ENCODE data around the gene SSB. TPM values are rescaled to one million over a fixed set of nuclear protein-coding genes. Genes with fewer than 3 reads are reported as not detected.

Gene SSB
- total and polyA plus RNA-seq, 2 of the 13 experiments (the other 11 are each of a cell fraction or from before 2014, with no cell fraction given): 109 to 208 TPM

DNA sequence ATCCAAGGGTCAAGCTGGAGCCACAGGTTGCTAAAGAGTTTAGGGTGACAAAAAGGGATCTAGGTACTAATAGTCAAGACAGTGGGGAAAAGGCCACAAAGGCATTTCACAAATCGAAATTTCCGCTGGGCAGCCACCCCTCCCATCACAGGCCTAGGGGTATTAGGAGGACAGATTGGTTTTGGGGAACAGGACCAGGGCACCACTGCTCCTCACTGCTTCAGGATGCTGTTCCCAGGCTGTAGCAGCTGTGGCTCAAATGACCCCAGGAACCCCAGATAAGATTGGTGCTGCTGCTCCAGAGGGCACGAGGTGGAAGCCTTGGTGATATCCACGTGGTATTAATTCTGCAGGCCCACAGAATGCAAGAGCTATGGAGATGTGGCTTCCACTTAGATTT lies 42.3 kb upstream of the SSB start (continued):
- TF ChIP-seq, protein P1, sequence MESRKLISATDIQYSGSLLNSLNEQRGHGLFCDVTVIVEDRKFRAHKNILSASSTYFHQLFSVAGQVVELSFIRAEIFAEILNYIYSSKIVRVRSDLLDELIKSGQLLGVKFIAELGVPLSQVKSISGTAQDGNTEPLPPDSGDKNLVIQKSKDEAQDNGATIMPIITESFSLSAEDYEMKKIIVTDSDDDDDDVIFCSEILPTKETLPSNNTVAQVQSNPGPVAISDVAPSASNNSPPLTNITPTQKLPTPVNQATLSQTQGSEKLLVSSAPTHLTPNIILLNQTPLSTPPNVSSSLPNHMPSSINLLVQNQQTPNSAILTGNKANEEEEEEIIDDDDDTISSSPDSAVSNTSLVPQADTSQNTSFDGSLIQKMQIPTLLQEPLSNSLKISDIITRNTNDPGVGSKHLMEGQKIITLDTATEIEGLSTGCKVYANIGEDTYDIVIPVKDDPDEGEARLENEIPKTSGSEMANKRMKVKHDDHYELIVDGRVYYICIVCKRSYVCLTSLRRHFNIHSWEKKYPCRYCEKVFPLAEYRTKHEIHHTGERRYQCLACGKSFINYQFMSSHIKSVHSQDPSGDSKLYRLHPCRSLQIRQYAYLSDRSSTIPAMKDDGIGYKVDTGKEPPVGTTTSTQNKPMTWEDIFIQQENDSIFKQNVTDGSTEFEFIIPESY (CRISPR knock-in tag; IDR thresholded peaks at IDR 0.05): no peak
- TF ChIP-seq SNAI1 (CRISPR knock-in tag; IDR thresholded peaks at IDR 0.05; ENCODE audit: borderline replicate concordance): no peak
- no peak for TF ChIP-seq SMARCC2 (IDR thresholded peaks at IDR 0.05)
- TF ChIP-seq HNF4A (CRISPR knock-in tag; IDR thresholded peaks at IDR 0.05): no peak
- TF ChIP-seq, protein P2, sequence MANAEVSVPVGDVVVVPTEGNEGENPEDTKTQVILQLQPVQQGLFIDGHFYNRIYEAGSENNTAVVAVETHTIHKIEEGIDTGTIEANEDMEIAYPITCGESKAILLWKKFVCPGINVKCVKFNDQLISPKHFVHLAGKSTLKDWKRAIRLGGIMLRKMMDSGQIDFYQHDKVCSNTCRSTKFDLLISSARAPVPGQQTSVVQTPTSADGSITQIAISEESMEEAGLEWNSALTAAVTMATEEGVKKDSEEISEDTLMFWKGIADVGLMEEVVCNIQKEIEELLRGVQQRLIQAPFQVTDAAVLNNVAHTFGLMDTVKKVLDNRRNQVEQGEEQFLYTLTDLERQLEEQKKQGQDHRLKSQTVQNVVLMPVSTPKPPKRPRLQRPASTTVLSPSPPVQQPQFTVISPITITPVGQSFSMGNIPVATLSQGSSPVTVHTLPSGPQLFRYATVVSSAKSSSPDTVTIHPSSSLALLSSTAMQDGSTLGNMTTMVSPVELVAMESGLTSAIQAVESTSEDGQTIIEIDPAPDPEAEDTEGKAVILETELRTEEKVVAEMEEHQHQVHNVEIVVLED (CRISPR knock-in tag; IDR thresholded peaks at IDR 0.05; ENCODE audit: borderline replicate concordance): no peak
- TF ChIP-seq, protein P3, sequence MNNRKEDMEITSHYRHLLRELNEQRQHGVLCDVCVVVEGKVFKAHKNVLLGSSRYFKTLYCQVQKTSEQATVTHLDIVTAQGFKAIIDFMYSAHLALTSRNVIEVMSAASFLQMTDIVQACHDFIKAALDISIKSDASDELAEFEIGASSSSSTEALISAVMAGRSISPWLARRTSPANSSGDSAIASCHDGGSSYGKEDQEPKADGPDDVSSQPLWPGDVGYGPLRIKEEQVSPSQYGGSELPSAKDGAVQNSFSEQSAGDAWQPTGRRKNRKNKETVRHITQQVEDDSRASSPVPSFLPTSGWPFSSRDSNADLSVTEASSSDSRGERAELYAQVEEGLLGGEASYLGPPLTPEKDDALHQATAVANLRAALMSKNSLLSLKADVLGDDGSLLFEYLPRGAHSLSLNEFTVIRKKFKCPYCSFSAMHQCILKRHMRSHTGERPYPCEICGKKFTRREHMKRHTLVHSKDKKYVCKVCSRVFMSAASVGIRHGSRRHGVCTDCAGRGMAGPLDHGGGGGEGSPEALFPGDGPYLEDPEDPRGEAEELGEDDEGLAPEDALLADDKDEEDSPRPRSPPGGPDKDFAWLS (CRISPR knock-in tag; IDR thresholded peaks at IDR 0.05; ENCODE audit: borderline replicate concordance): no peak
- no peak for TF ChIP-seq BRD4 (CRISPR knock-in tag; IDR thresholded peaks at IDR 0.05)

DNA sequence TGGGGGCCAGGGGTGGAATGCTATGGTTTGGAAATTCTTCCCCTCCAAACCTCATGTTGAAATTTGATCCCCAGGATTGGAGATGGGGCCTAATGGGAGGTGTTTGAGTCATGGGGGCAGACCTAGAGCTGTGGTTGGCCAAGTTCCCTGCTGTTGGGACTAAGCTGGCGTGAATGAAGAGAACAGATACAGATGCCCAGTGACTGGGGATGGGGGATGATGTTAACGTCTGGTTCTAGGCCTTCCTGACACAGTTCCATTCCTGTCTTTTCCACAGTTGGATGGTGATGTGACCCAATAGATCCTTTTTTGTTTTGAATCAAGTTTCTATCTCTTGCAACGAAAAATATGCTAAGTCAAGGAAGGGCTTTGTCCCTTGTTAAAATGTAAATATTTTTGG lies 41.3 kb upstream of the SSB start:
- in situ Hi-C loops (cut with HindIII; ENCODE audit: extremely low pct_ligation_motif_present, low pct_unique_long_range_greater_than_20kb): no loop called here
- POLR2A ChIA-PET: no interaction called here
- no peak overlapping the region for H3K27ac ChIP-seq (ENCODE audit: extremely low read length, insufficient read depth, low read length)
- FAIRE-seq (no peak), DNase-seq (ENCODE audit: low spot score) (no peak), ATAC-seq (no peak)
- H3K4me3 ChIP-seq (replicated peaks in 1 of 3; ENCODE audit: insufficient read depth in 1 of 3, low read depth in 2 of 3, low read length in 3 of 3): no peak overlapping the region
- BruUV-seq (replicated peaks): no TSS peak
- H3K4me1 ChIP-seq (ENCODE audit: insufficient read depth, low read length): peaks cover 41% of the 10 kb centered on the region
- H2AFZ ChIP-seq (ENCODE audit: low read length): no peak overlapping the region
- intact Hi-C loops (cut with micrococcal nuclease; ENCODE audit: unreplicated experiment): no loop called here
- no peak overlapping the region for H3K9ac ChIP-seq (ENCODE audit: insufficient read depth, low read depth, low read length)
- no peaks in the 10 kb centered on the region for H3K27me3 ChIP-seq (ENCODE audit: control insufficient read depth in 1 of 2, insufficient read depth in 2 of 2, low read length in 2 of 2)
- no peaks in the 10 kb centered on the region for H3K79me2 ChIP-seq (ENCODE audit: insufficient read depth, low read length)
- CTCF ChIA-PET (ENCODE audit: low intra/inter-chr PET ratio, low total read pairs): no interaction called here
- H4K20me1 ChIP-seq (ENCODE audit: insufficient read depth, low read length): no peaks in the 10 kb centered on the region
- no peaks in the 10 kb centered on the region for H3K9me3 ChIP-seq (ENCODE audit: low read length)
- WGBS (ENCODE audit: low lambda C conversion rate): 93% methylated on average over 3 of the region's 3 CpGs
- no peaks in the 10 kb centered on the region for H3K36me3 ChIP-seq (replicated peaks in 1 of 2; ENCODE audit: control insufficient read depth in 1 of 2, insufficient read depth in 2 of 2, low read length in 2 of 2)
- H3K4me2 ChIP-seq (ENCODE audit: low read depth, low read length): no peak overlapping the region
- TF ChIP-seq TFAP4 (IDR thresholded peaks at IDR 0.05; ENCODE audit: borderline replicate concordance, low read depth) (no peak), ZNF496 (CRISPR knock-in tag; IDR thresholded peaks at IDR 0.05; ENCODE audit: insufficient replicate concordance) (no peak), PAXIP1 (CRISPR knock-in tag; conservative IDR thresholded peaks at IDR 0.05) (no peak), ZNF335 (CRISPR knock-in tag; IDR thresholded peaks at IDR 0.05) (no peak), HNRNPLL (IDR thresholded peaks at IDR 0.05; ENCODE audit: low read depth, low read length, poor library complexity, severe bottlenecking) (no peak), GZF1 (CRISPR knock-in tag; IDR thresholded peaks at IDR 0.05) (no peak)

Measured in HepG2 (cell line).